Hindlimb muscle (tissue), 1 donor: ENCODE measurements around the gene NHLH1. TPM values are rescaled to one million over a fixed set of nuclear protein-coding genes. Genes with fewer than 3 reads are reported as not detected.

Experiments
- DNase-seq: peaks from one replicate; pipeline ENCODE4 v3.0.0-alpha.2; 2013
- polyA plus RNA-seq: library from polyadenylated mRNA; unstranded; fragments of 120-200 nt; gene quantifications from one replicate; pipeline ENCODE4 v1.2.1, GENCODE V29; 2013; ENCODE audit not compliant: insufficient read length

NHLH1 gene
- 1.5 TPM for polyA plus RNA-seq

GRCh38 chr1:160366731-160367515 lies at the start of gene NHLH1:
Gene NHLH1, plus strand, starts transcription at chr1:160367071. Its CDS starts 3,661 bp downstream, at chr1:160370732.
- no peak for DNase-seq

GRCh38 chr1:160322831-160323230 lies 44.0 kb upstream of the NHLH1 start:
- DNase-seq = no peak

- no peak for DNase-seq
Observed at GRCh38 chr1:160325252-160325651, 41.6 kb upstream of the NHLH1 start.

GRCh38 chr1:160326418-160326817 lies 40.5 kb upstream of the NHLH1 start:
- no peak for DNase-seq

GRCh38 chr1:160328184-160328583 lies 38.7 kb upstream of the NHLH1 start:
- DNase-seq = no peak

GRCh38 chr1:160330119-160330518 lies 36.8 kb upstream of the NHLH1 start:
- no peak for DNase-seq

GRCh38 chr1:160332516-160332915 lies 34.4 kb upstream of the NHLH1 start:
- DNase-seq = no peak

- DNase-seq = no peak
Observed at GRCh38 chr1:160338580-160338979, 28.3 kb upstream of the NHLH1 start.

- DNase-seq = no peak
Observed at GRCh38 chr1:160340146-160340545, 26.7 kb upstream of the NHLH1 start.

GRCh38 chr1:160340866-160341265 lies 26.0 kb upstream of the NHLH1 start:
- no peak for DNase-seq

- DNase-seq = peak; percentile 42
Observed at GRCh38 chr1:160342526-160342925, 24.3 kb upstream of the NHLH1 start.

- DNase-seq = peak; percentile 95
Observed at GRCh38 chr1:160342953-160343869, 23.7 kb upstream of the NHLH1 start, which contains the start of the genes COPA and NCSTN. Gene COPA, minus strand, starts transcription at chr1:160343250. Its CDS starts 80 bp downstream, at chr1:160343170. Gene NCSTN, plus strand, starts transcription at chr1:160343383. Its CDS starts 14 bp downstream, at chr1:160343397.

- no peak for DNase-seq
Observed at GRCh38 chr1:160344241-160344640, 22.6 kb upstream of the NHLH1 start.

GRCh38 chr1:160344936-160345335 lies 21.9 kb upstream of the NHLH1 start:
- no peak for DNase-seq

GRCh38 chr1:160346463-160346862 lies 20.4 kb upstream of the NHLH1 start:
- no peak for DNase-seq

GRCh38 chr1:160346958-160347357 lies 19.9 kb upstream of the NHLH1 start:
- no peak for DNase-seq

- no peak for DNase-seq
Observed at GRCh38 chr1:160351629-160352028, 15.2 kb upstream of the NHLH1 start.

GRCh38 chr1:160352555-160352954 lies 14.3 kb upstream of the NHLH1 start:
- no peak for DNase-seq

- no peak for DNase-seq
Observed at GRCh38 chr1:160353223-160353622, 13.6 kb upstream of the NHLH1 start.

GRCh38 chr1:160354388-160354985 lies 12.4 kb upstream of the NHLH1 start:
- no peak for DNase-seq

GRCh38 chr1:160357286-160358002 lies 9.4 kb upstream of the NHLH1 start:
- no peak for DNase-seq

GRCh38 chr1:160358073-160358472 lies 8.8 kb upstream of the NHLH1 start:
- DNase-seq = no peak
